HL-60 (cell line): ENCODE data around the gene EYA2.

Source experiments
- GABPA ChIP-seq: IDR thresholded peaks from 2 replicates; pipeline ENCODE4 v1.6.1; 2012; ENCODE audit warnings: low read depth
- POLR2AphosphoS5 ChIP-seq: IDR thresholded peaks from 2 replicates; pipeline ENCODE4 v1.6.1; 2012; ENCODE audit warnings: low read depth
- SPI1 ChIP-seq: IDR thresholded peaks from 2 replicates; pipeline ENCODE4 v1.6.1; 2012; ENCODE audit warnings: low read depth, mild to moderate bottlenecking, borderline replicate concordance
- TF ChIP-seq, protein P1 (sequence below): IDR thresholded peaks from one replicate; pipeline ENCODE4 v1.5.1; 2011; ENCODE audit warnings: low read length, control low read depth, inconsistent platforms; ENCODE audit not compliant: insufficient read depth
- TF ChIP-seq, protein P2 (sequence below): IDR thresholded peaks from 2 replicates; pipeline ENCODE4 v1.6.1; 2012; ENCODE audit warnings: low read depth; ENCODE audit not compliant: insufficient replicate concordance

DNA sequence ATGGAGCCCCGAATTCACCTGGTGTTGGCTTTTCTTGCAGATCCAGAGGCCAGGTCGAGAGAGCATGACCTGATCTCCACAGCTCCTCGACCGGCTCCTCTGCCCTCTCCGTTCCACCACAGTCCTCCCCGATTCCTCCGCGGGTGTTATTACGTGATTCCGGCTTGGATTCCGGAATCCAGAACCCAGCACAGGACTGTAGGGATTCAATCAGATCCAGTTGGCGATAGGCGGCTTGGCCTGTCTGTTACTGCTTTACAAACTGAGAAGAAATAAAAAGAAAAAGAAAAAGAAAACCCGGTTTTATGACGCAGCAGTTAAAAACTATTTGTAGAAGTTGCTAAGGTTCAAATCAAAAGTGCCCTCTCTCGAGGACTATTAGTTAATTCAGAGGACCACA, 222.7 kb downstream of the EYA2 start:
- TF ChIP-seq, protein P1, sequence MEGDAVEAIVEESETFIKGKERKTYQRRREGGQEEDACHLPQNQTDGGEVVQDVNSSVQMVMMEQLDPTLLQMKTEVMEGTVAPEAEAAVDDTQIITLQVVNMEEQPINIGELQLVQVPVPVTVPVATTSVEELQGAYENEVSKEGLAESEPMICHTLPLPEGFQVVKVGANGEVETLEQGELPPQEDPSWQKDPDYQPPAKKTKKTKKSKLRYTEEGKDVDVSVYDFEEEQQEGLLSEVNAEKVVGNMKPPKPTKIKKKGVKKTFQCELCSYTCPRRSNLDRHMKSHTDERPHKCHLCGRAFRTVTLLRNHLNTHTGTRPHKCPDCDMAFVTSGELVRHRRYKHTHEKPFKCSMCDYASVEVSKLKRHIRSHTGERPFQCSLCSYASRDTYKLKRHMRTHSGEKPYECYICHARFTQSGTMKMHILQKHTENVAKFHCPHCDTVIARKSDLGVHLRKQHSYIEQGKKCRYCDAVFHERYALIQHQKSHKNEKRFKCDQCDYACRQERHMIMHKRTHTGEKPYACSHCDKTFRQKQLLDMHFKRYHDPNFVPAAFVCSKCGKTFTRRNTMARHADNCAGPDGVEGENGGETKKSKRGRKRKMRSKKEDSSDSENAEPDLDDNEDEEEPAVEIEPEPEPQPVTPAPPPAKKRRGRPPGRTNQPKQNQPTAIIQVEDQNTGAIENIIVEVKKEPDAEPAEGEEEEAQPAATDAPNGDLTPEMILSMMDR: no peak
- TF ChIP-seq SPI1 (no peak), GABPA (no peak), POLR2AphosphoS5 (no peak)
- TF ChIP-seq, protein P2, sequence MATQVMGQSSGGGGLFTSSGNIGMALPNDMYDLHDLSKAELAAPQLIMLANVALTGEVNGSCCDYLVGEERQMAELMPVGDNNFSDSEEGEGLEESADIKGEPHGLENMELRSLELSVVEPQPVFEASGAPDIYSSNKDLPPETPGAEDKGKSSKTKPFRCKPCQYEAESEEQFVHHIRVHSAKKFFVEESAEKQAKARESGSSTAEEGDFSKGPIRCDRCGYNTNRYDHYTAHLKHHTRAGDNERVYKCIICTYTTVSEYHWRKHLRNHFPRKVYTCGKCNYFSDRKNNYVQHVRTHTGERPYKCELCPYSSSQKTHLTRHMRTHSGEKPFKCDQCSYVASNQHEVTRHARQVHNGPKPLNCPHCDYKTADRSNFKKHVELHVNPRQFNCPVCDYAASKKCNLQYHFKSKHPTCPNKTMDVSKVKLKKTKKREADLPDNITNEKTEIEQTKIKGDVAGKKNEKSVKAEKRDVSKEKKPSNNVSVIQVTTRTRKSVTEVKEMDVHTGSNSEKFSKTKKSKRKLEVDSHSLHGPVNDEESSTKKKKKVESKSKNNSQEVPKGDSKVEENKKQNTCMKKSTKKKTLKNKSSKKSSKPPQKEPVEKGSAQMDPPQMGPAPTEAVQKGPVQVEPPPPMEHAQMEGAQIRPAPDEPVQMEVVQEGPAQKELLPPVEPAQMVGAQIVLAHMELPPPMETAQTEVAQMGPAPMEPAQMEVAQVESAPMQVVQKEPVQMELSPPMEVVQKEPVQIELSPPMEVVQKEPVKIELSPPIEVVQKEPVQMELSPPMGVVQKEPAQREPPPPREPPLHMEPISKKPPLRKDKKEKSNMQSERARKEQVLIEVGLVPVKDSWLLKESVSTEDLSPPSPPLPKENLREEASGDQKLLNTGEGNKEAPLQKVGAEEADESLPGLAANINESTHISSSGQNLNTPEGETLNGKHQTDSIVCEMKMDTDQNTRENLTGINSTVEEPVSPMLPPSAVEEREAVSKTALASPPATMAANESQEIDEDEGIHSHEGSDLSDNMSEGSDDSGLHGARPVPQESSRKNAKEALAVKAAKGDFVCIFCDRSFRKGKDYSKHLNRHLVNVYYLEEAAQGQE: no peak
